Upper lobe of left lung (tissue), 4 donors: ENCODE data around the gene PBX3.

ENCODE experiments used
- CTCF ChIP-seq, 6 experiments: fragments of 450-650 bp in 4 of 6; fragments of 200-600 bp in 2 of 6; sonication (generic) in 2 of 6; IDR thresholded peaks; one replicate each; pipeline ENCODE4 v1.5.1; 2016 to 2019; ENCODE audit warnings: antibody characterized with exemption in 6 of 6
- EP300 ChIP-seq, 4 donors: sonication (generic); formaldehyde crosslinking; IDR thresholded peaks; one replicate each; pipeline ENCODE4 v1.5.1; 2017; ENCODE audit warnings: antibody characterized with exemption in 4 of 4, control low read depth in 2 of 4
- POLR2A ChIP-seq, 4 donors: fragments of 450-650 bp; IDR thresholded peaks; one replicate each; pipeline ENCODE4 v1.5.1; 2016 to 2017; ENCODE audit warnings: antibody characterized with exemption in 4 of 4, mild to moderate bottlenecking in 2 of 4
- POLR2AphosphoS5 ChIP-seq, 2 donors: sonication (generic); formaldehyde crosslinking; IDR thresholded peaks; one replicate each; pipeline ENCODE4 v1.5.1; 2017; ENCODE audit warnings: antibody characterized with exemption in 2 of 2

- no peak for TF ChIP-seq POLR2AphosphoS5 (IDR thresholded peaks at IDR 0.05)
- no peak for TF ChIP-seq CTCF (IDR thresholded peaks at IDR 0.05)
- TF ChIP-seq POLR2A (IDR thresholded peaks at IDR 0.05), result no peak
- no peak for TF ChIP-seq EP300 (IDR thresholded peaks at IDR 0.05)
Observed at GRCh38 chr9:125867751-125868415, 120.7 kb downstream of the PBX3 start.
